ENCODE measurements around the gene UGT1A3.

Gene UGT1A3

GRCh38 chr2:233821196-233821595 lies 92.4 kb downstream of the UGT1A3 start:
- H3K4me2 ChIP-seq (ENCODE audit: low read depth, low read length) = no peak overlapping the region
- H3K27ac ChIP-seq (ENCODE audit: low read length) = no peak overlapping the region
- no peaks in the 10 kb centered on the region for H3K9me2 ChIP-seq (replicated peaks; ENCODE audit: insufficient read depth, low read length)
- no peak overlapping the region for H3K9ac ChIP-seq (ENCODE audit: low read length)
- H3K79me2 ChIP-seq (ENCODE audit: low read length) = no peaks in the 10 kb centered on the region
- H3K4me1 ChIP-seq (ENCODE audit: low read length) = no peaks in the 10 kb centered on the region
- no peaks in the 10 kb centered on the region for H3K36me3 ChIP-seq (replicated peaks; ENCODE audit: insufficient read depth, low read length)
- no peak overlapping the region for H3K4me3 ChIP-seq (ENCODE audit: low read length)
- H3K9me3 ChIP-seq (replicated peaks; ENCODE audit: insufficient read depth, low read length) = no peaks in the 10 kb centered on the region
- no peak overlapping the region for H2AFZ ChIP-seq (ENCODE audit: low read length)
- no peaks in the 10 kb centered on the region for H3F3A ChIP-seq (ENCODE audit: insufficient read depth, low read length)
- TF ChIP-seq CTCF (IDR thresholded peaks at IDR 0.05; ENCODE audit: low read length) (no peak), EZH2phosphoT487 (IDR thresholded peaks at IDR 0.05; ENCODE audit: low read length) (no peak), EZH2 (optimal IDR thresholded peaks at IDR 0.05; ENCODE audit: low read depth, low read length) (no peak)
- H3K27me3 ChIP-seq (replicated peaks; ENCODE audit: insufficient read depth, low read length) = no peaks in the 10 kb centered on the region
- no peaks in the 10 kb centered on the region for H4K20me1 ChIP-seq (ENCODE audit: insufficient read depth, low read length)
- no peak for DNase-seq

- no peak for TF ChIP-seq EZH2 (optimal IDR thresholded peaks at IDR 0.05; ENCODE audit: low read depth, low read length)
- Histone ChIP-seq H3K36me3 (replicated peaks; ENCODE audit: insufficient read depth, low read length) (no peaks in the 10 kb centered on the region), H3K79me2 (ENCODE audit: low read length) (no peaks in the 10 kb centered on the region)
These were observed 92.9 kb downstream of the UGT1A3 start for GRCh38 chr2:233821709-233822100.

GRCh38 chr2:233822101-233822771 lies 93.4 kb downstream of the UGT1A3 start:
- H3K4me2 ChIP-seq (ENCODE audit: low read depth, low read length) = no peak overlapping the region
- no peak overlapping the region for H3K27ac ChIP-seq (ENCODE audit: low read length)
- no peaks in the 10 kb centered on the region for H4K20me1 ChIP-seq (ENCODE audit: insufficient read depth, low read length)
- H3K4me3 ChIP-seq (ENCODE audit: low read length) = no peak overlapping the region
- no peak overlapping the region for H3K9ac ChIP-seq (ENCODE audit: low read length)
- H3K4me1 ChIP-seq (ENCODE audit: low read length) = no peaks in the 10 kb centered on the region
- no peaks in the 10 kb centered on the region for H3K9me3 ChIP-seq (replicated peaks; ENCODE audit: insufficient read depth, low read length)
- no peaks in the 10 kb centered on the region for H3K79me2 ChIP-seq (ENCODE audit: low read length)
- no peak overlapping the region for H2AFZ ChIP-seq (ENCODE audit: low read length)
- no peaks in the 10 kb centered on the region for H3K9me2 ChIP-seq (replicated peaks; ENCODE audit: insufficient read depth, low read length)
- DNase-seq = no peak
- H3K27me3 ChIP-seq (replicated peaks; ENCODE audit: insufficient read depth, low read length) = no peaks in the 10 kb centered on the region
- no peak for TF ChIP-seq EZH2phosphoT487 (IDR thresholded peaks at IDR 0.05; ENCODE audit: low read length)
- no peak for TF ChIP-seq EZH2 (optimal IDR thresholded peaks at IDR 0.05; ENCODE audit: low read depth, low read length)
- TF ChIP-seq CTCF (IDR thresholded peaks at IDR 0.05; ENCODE audit: low read length) = no peak
- H3K36me3 ChIP-seq (replicated peaks; ENCODE audit: insufficient read depth, low read length) = no peaks in the 10 kb centered on the region
- no peaks in the 10 kb centered on the region for H3F3A ChIP-seq (ENCODE audit: insufficient read depth, low read length)

More at GRCh38 chr2:233821709-233822100, 92.9 kb downstream of the UGT1A3 start:
- Histone ChIP-seq H3F3A (ENCODE audit: insufficient read depth, low read length) (no peaks in the 10 kb centered on the region), H3K4me1 (ENCODE audit: low read length) (no peaks in the 10 kb centered on the region), H3K9ac (ENCODE audit: low read length) (no peak overlapping the region), H3K4me3 (ENCODE audit: low read length) (no peak overlapping the region), H3K4me2 (ENCODE audit: low read depth, low read length) (no peak overlapping the region), H4K20me1 (ENCODE audit: insufficient read depth, low read length) (no peaks in the 10 kb centered on the region), H3K9me3 (replicated peaks; ENCODE audit: insufficient read depth, low read length) (no peaks in the 10 kb centered on the region), H3K27me3 (replicated peaks; ENCODE audit: insufficient read depth, low read length) (no peaks in the 10 kb centered on the region), H3K27ac (ENCODE audit: low read length) (no peak overlapping the region), H2AFZ (ENCODE audit: low read length) (no peak overlapping the region), H3K9me2 (replicated peaks; ENCODE audit: insufficient read depth, low read length) (no peaks in the 10 kb centered on the region)
- no peak for DNase-seq

All from MM.1S (cell line).